ENCODE measurements around the gene STX11.

DNA sequence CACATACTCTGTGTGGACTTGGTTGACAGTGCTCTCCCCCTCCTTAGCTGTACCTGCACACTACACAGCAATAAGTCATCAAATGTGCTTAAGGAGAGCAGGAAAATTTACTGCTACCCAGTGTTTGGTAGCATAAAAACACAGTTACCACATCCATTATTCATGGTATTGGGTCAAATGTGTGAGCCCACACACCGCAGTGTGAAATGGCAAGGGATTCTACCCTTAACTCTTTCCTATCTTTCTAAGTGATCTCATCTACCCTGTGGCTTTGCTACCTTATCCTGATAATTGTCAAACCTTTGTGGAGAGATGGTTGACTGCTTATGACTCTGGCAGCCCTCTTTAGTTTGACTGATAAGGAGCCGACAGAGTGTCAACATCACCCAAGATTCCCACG is 47.6 kb downstream of the STX11 start:
- TF ChIP-seq, protein P1, sequence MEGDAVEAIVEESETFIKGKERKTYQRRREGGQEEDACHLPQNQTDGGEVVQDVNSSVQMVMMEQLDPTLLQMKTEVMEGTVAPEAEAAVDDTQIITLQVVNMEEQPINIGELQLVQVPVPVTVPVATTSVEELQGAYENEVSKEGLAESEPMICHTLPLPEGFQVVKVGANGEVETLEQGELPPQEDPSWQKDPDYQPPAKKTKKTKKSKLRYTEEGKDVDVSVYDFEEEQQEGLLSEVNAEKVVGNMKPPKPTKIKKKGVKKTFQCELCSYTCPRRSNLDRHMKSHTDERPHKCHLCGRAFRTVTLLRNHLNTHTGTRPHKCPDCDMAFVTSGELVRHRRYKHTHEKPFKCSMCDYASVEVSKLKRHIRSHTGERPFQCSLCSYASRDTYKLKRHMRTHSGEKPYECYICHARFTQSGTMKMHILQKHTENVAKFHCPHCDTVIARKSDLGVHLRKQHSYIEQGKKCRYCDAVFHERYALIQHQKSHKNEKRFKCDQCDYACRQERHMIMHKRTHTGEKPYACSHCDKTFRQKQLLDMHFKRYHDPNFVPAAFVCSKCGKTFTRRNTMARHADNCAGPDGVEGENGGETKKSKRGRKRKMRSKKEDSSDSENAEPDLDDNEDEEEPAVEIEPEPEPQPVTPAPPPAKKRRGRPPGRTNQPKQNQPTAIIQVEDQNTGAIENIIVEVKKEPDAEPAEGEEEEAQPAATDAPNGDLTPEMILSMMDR (IDR thresholded peaks at IDR 0.05; ENCODE audit: low read depth, low read length) = no peak
- TF ChIP-seq EZH2phosphoT487 (IDR thresholded peaks at IDR 0.05; ENCODE audit: low read depth) = no peak

Measured in OCI-LY3 (cell line).